Endothelial cell of umbilical vein (primary cell): ENCODE data around the gene STAP1. TPM values are rescaled to one million over a fixed set of nuclear protein-coding genes. Genes with fewer than 3 reads are reported as not detected.

Experiments
- BruUV-seq: library from RNA; stranded (reverse); fragments of 400-500 nt; replicated peaks from 2 replicates; lab custom pipeline; 2021; lab: Mats Ljungman, UMichigan
- CTCF ChIA-PET: fragments of 300-600, 350-600 bp; sonication (Branson Sonifier 250); formaldehyde crosslinking; loops from one replicate; lab custom pipeline; 2021; ENCODE audit warnings: antibody characterized with exemption, inconsistent platforms; lab: Charles Lee
- POLR2A ChIA-PET: fragments of 300-600, 350-600 bp; sonication (Branson Sonifier 250); formaldehyde crosslinking; loops from one replicate; lab custom pipeline; 2021; ENCODE audit warnings: antibody characterized with exemption, inconsistent platforms; lab: Charles Lee
- DNase-seq: peaks from one replicate; pipeline ENCODE4 v3.0.0-alpha.2; 2011; ENCODE audit warnings: low read depth, low spot score
- FAIRE-seq: peaks from 2 replicates; lab custom pipeline; 2011; peaks lifted over from hg19 to GRCh38; lab: Jason Lieb, UNC
- H2AFZ ChIP-seq: 2 replicates; pipeline ENCODE4 v1.6.0; 2012; ENCODE audit warnings: low read depth, low read length, control low read depth, inconsistent platforms
- H3K27ac ChIP-seq: 2 replicates; pipeline ENCODE4 v1.5.1; 2011; ENCODE audit warnings: low read depth, mild to moderate bottlenecking, control low read depth, low read length, moderate library complexity; ENCODE audit not compliant: insufficient read depth
- H3K27me3 ChIP-seq, 2 experiments: 2 replicates each; pipeline versions ENCODE4 v1.6.0 to v1.6.1; 2011; ENCODE audit warnings: low read length in 2 of 2, mixed read lengths in 1 of 2; ENCODE audit not compliant: control insufficient read depth in 2 of 2, insufficient read depth in 2 of 2
- H3K36me3 ChIP-seq, 2 experiments: 2 replicates in 1 of 2; 3 replicates in 1 of 2; pipeline ENCODE4 v1.5.1; 2011; ENCODE audit warnings: low read length in 2 of 2, mild to moderate bottlenecking in 1 of 2, moderate library complexity in 1 of 2; ENCODE audit not compliant: control insufficient read depth in 2 of 2, insufficient read depth in 2 of 2; ENCODE audit errors: extremely low read depth in 1 of 2
- H3K4me1 ChIP-seq: 3 replicates; pipeline ENCODE4 v1.5.1; 2011; ENCODE audit warnings: mild to moderate bottlenecking, low read length; ENCODE audit not compliant: control insufficient read depth, insufficient read depth; ENCODE audit errors: extremely low read depth
- H3K4me2 ChIP-seq: 2 replicates; pipeline ENCODE4 v1.6.1; 2011; ENCODE audit warnings: low read length, control low read depth, mixed read lengths; ENCODE audit not compliant: insufficient read depth
- H3K4me3 ChIP-seq, 3 experiments: fragments of 200-600 bp in 1 of 3; sonication (generic), shearing (Covaris generic) in 1 of 3; replicated peaks in 1 of 3; 2 replicates each; pipeline ENCODE4 v1.5.1; 2011 to 2016; ENCODE audit warnings: control low read depth in 3 of 3, low read length in 3 of 3, mild to moderate bottlenecking in 2 of 3, inconsistent platforms in 1 of 3, low read depth in 1 of 3, moderate library complexity in 1 of 3; ENCODE audit not compliant: insufficient read depth in 1 of 3
- H3K79me2 ChIP-seq: 2 replicates; pipeline ENCODE4 v1.6.0; 2012; ENCODE audit warnings: low read length, inconsistent platforms; ENCODE audit not compliant: control insufficient read depth, insufficient read depth
- H3K9ac ChIP-seq: replicated peaks from 2 replicates; pipeline ENCODE3; 2011; ENCODE audit warnings: low read length, control low read depth; ENCODE audit not compliant: insufficient read depth; ENCODE audit errors: extremely low read depth
- H3K9me1 ChIP-seq: replicated peaks from 3 replicates; pipeline ENCODE4 v1.6.0; 2011; ENCODE audit warnings: mild to moderate bottlenecking, low read length; ENCODE audit not compliant: control insufficient read depth, insufficient read depth; ENCODE audit errors: extremely low read depth
- H3K9me3 ChIP-seq: replicated peaks from 2 replicates; pipeline ENCODE4 v1.5.1; 2012; ENCODE audit warnings: low read length, inconsistent platforms; ENCODE audit not compliant: control insufficient read depth, insufficient read depth
- H4K20me1 ChIP-seq: replicated peaks from 2 replicates; pipeline ENCODE3; 2011; ENCODE audit warnings: mild to moderate bottlenecking, low read length; ENCODE audit not compliant: control insufficient read depth, insufficient read depth; ENCODE audit errors: extremely low read depth
- EZH2 ChIP-seq: IDR thresholded peaks from 2 replicates; pipeline ENCODE4 v1.6.1; 2012; ENCODE audit warnings: borderline replicate concordance, low read depth, mild to moderate bottlenecking, moderate library complexity, low read length, inconsistent platforms; ENCODE audit not compliant: severe bottlenecking
- FOS ChIP-seq: IDR thresholded peaks from 2 replicates; pipeline ENCODE4 v1.6.1; 2011; ENCODE audit warnings: mild to moderate bottlenecking, low read length, moderate library complexity, borderline replicate concordance; ENCODE audit not compliant: insufficient read depth
- GATA2 ChIP-seq: IDR thresholded peaks from 2 replicates; pipeline ENCODE4 v1.7.0; 2011; ENCODE audit warnings: low read depth, mild to moderate bottlenecking, moderate library complexity, mixed read lengths, low read length; ENCODE audit not compliant: insufficient read length, insufficient read depth
- JUN ChIP-seq: IDR thresholded peaks from 2 replicates; pipeline ENCODE4 v1.6.1; 2011; ENCODE audit warnings: borderline replicate concordance, low read depth; ENCODE audit not compliant: insufficient read length, insufficient read depth
- MYC ChIP-seq: IDR thresholded peaks from one replicate; pipeline ENCODE4 v1.6.1; 2011; ENCODE audit warnings: mild to moderate bottlenecking, low read depth, low read length
- POLR2A ChIP-seq: IDR thresholded peaks from 2 replicates; pipeline ENCODE4 v1.6.1; 2012; ENCODE audit warnings: low read depth, mild to moderate bottlenecking, control low read depth, low read length
- POLR2AphosphoS5 ChIP-seq: IDR thresholded peaks from 2 replicates; pipeline ENCODE4 v1.6.1; 2012; ENCODE audit warnings: low read depth, mild to moderate bottlenecking, control low read depth, low read length, moderate library complexity; ENCODE audit not compliant: insufficient read depth
- dilution Hi-C: fragments of 300-500 bp; cut with MboI; formaldehyde crosslinking; loops from one replicate; pipeline ENCODE4 v1.15.0; 2019; ENCODE audit warnings: low sequenced_read_pairs; ENCODE audit not compliant: extremely low pct_ligation_motif_present
- intact Hi-C: fragments of 100-400 bp; cut with micrococcal nuclease; formaldehyde crosslinking; loops from one replicate; pipeline ENCODE4 v1.10.0; 2022
- polyA plus RNA-seq, 4 experiments: library from polyadenylated mRNA; depleted of rRNA in 3 of 4; stranded (reverse) in 3 of 4; unstranded in 1 of 4; fragments of >200 nt; gene quantifications; 2 replicates each; pipeline versions ENCODE4 v1.2.1 to v1.2.3, GENCODE V29; 2011 to 2012; ENCODE audit warnings: missing spikeins in 1 of 4
- total RNA-seq: library from RNA; stranded (reverse); gene quantifications from 2 replicates; pipeline ENCODE4 v1.2.3, GENCODE V29; 2021
- TF ChIP-seq, protein P1 (sequence below), 2 donors: IDR thresholded peaks; 1 replicate in 1 of 2; 2 replicates in 1 of 2; pipeline ENCODE4 v1.5.1; 2011; ENCODE audit warnings: low read length in 2 of 2, mild to moderate bottlenecking in 2 of 2, moderate library complexity in 2 of 2, control low read depth in 1 of 2, inconsistent platforms in 1 of 2, low read depth in 1 of 2; ENCODE audit not compliant: insufficient read depth in 1 of 2; ENCODE audit errors: extremely low read depth in 1 of 2
- TF ChIP-seq, protein P2 (sequence below): IDR thresholded peaks from 2 replicates; pipeline ENCODE4 v1.6.1; 2011; ENCODE audit not compliant: insufficient read depth, insufficient read length

Gene STAP1
- total and polyA plus RNA-seq, 2 donors (not counting 3 experiments of a cell fraction or from before 2014, with no cell fraction given): not detected

- H4K20me1 ChIP-seq: no peaks in the 10 kb centered on the region
- ChIA-PET CTCF (no interaction called here), POLR2A (no interaction called here)
- no peaks in the 10 kb centered on the region for H3K4me1 ChIP-seq
- H3K9ac ChIP-seq: no peak overlapping the region
- no peaks in the 10 kb centered on the region for H3K9me3 ChIP-seq
- no peak for TF ChIP-seq FOS
- TF ChIP-seq EZH2: no peak
- TF ChIP-seq, protein P1, sequence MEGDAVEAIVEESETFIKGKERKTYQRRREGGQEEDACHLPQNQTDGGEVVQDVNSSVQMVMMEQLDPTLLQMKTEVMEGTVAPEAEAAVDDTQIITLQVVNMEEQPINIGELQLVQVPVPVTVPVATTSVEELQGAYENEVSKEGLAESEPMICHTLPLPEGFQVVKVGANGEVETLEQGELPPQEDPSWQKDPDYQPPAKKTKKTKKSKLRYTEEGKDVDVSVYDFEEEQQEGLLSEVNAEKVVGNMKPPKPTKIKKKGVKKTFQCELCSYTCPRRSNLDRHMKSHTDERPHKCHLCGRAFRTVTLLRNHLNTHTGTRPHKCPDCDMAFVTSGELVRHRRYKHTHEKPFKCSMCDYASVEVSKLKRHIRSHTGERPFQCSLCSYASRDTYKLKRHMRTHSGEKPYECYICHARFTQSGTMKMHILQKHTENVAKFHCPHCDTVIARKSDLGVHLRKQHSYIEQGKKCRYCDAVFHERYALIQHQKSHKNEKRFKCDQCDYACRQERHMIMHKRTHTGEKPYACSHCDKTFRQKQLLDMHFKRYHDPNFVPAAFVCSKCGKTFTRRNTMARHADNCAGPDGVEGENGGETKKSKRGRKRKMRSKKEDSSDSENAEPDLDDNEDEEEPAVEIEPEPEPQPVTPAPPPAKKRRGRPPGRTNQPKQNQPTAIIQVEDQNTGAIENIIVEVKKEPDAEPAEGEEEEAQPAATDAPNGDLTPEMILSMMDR (IDR thresholded peaks at IDR 0.05; ENCODE audit: extremely low read depth in 1 of 2, insufficient read depth in 1 of 2, low read depth in 1 of 2, low read length in 2 of 2): no peak
- TF ChIP-seq, protein P2, sequence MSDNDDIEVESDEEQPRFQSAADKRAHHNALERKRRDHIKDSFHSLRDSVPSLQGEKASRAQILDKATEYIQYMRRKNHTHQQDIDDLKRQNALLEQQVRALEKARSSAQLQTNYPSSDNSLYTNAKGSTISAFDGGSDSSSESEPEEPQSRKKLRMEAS: no peak
- no peak for TF ChIP-seq POLR2A
- TF ChIP-seq POLR2AphosphoS5: no peak
- no peak for TF ChIP-seq GATA2
- TF ChIP-seq MYC: no peak
- no peak for TF ChIP-seq JUN
- no peaks in the 10 kb centered on the region for H3K9me1 ChIP-seq
- no peaks in the 10 kb centered on the region for H3K79me2 ChIP-seq
- FAIRE-seq (no peak), DNase-seq (no peak)
- intact Hi-C loops (no loop called here), dilution Hi-C loops (no loop called here)
- no TSS peak for BruUV-seq
- H3K36me3 ChIP-seq: no peaks in the 10 kb centered on the region
- no peak overlapping the region for H3K27ac ChIP-seq
- H2AFZ ChIP-seq: no peak overlapping the region
- H3K27me3 ChIP-seq: no peaks in the 10 kb centered on the region
- no peak overlapping the region for H3K4me3 ChIP-seq
- H3K4me2 ChIP-seq: no peak overlapping the region
Measured at GRCh38 chr4:67604749-67605148, 46.2 kb downstream of the STAP1 start.
